HPDE6-E6E7 (cell line): ENCODE measurements around the gene STAB1.
A peak's percentile ranks its signal among the peaks of the same experiment; 100 is the strongest.

Experiments
- DNase-seq: peaks from one replicate; pipeline ENCODE4 v3.0.0; 2011; ENCODE audit warnings: missing footprints; ENCODE audit errors: extremely low spot score

The STAB1 gene

DNA sequence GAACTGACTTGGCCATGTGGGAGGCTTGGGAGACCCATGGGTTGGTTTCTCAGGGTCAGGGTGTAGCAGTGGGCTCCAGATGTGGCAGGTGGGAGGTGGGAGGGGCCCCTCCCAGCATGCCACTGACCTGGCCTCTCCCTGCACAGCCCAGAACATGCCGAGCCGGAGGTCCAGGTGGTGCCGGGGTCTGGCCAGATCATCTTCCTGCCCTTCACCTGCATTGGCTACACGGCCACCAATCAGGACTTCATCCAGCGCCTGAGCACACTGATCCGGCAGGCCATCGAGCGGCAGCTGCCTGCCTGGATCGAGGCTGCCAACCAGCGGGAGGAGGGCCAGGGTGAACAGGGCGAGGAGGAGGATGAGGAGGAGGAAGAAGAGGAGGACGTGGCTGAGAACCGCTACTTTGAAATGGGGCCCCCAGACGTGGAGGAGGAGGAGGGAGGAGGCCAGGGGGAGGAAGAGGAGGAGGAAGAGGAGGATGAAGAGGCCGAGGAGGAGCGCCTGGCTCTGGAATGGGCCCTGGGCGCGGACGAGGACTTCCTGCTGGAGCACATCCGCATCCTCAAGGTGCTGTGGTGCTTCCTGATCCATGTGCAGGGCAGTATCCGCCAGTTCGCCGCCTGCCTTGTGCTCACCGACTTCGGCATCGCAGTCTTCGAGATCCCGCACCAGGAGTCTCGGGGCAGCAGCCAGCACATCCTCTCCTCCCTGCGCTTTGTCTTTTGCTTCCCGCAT, 7.9 kb upstream of the STAB1 start:
- DNase-seq = no peak

DNA sequence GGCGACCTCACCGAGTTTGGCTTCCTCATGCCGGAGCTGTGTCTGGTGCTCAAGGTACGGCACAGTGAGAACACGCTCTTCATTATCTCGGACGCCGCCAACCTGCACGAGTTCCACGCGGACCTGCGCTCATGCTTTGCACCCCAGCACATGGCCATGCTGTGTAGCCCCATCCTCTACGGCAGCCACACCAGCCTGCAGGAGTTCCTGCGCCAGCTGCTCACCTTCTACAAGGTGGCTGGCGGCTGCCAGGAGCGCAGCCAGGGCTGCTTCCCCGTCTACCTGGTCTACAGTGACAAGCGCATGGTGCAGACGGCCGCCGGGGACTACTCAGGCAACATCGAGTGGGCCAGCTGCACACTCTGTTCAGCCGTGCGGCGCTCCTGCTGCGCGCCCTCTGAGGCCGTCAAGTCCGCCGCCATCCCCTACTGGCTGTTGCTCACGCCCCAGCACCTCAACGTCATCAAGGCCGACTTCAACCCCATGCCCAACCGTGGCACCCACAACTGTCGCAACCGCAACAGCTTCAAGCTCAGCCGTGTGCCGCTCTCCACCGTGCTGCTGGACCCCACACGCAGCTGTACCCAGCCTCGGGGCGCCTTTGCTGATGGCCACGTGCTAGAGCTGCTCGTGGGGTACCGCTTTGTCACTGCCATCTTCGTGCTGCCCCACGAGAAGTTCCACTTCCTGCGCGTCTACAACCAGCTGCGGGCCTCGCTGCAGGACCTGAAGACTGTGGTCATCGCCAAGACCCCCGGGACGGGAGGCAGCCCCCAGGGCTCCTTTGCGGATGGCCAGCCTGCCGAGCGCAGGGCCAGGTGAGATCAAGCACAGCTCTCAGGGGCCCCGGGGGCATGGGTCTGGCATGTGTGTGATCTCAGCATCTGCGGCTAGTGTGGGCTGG, 7.1 kb upstream of the STAB1 start:
- DNase-seq = no peak

DNA sequence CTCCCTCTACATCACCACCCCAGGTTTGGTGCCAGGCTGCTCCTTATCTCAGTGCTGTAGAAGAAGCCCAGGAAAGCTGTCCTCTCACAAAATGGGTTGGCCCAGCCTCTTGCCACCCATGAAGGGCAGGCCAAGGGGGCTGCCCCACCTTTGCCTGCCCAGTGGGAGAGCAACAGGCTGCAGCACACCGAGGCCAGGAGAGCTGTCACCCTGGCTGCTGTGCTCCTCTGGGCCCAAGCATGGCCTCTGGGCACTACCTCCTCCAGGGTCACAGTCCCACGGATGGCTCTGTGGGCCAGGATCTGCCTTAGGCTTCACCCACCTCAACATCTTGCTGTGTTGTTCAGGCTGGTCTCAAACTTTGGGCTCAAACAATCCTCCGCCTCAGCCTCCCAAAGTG, 6.4 kb upstream of the STAB1 start:
- no peak for DNase-seq

DNA sequence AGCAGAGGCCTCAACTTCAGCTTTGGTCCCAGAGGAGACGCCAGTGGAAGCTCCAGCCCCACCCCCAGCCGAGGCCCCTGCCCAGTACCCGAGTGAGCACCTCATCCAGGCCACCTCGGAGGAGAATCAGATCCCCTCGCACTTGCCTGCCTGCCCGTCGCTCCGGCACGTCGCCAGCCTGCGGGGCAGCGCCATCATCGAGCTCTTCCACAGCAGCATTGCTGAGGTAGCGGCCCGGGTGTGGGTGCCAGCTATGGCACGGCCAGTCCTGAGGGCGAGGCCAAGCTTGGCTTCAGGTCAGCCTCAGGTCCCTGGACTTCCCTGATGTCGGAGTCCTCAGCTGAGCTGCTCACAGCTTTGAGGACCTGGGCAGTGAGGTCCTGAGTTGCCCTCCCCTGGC, 5.7 kb upstream of the STAB1 start:
- DNase-seq = no peak

DNA sequence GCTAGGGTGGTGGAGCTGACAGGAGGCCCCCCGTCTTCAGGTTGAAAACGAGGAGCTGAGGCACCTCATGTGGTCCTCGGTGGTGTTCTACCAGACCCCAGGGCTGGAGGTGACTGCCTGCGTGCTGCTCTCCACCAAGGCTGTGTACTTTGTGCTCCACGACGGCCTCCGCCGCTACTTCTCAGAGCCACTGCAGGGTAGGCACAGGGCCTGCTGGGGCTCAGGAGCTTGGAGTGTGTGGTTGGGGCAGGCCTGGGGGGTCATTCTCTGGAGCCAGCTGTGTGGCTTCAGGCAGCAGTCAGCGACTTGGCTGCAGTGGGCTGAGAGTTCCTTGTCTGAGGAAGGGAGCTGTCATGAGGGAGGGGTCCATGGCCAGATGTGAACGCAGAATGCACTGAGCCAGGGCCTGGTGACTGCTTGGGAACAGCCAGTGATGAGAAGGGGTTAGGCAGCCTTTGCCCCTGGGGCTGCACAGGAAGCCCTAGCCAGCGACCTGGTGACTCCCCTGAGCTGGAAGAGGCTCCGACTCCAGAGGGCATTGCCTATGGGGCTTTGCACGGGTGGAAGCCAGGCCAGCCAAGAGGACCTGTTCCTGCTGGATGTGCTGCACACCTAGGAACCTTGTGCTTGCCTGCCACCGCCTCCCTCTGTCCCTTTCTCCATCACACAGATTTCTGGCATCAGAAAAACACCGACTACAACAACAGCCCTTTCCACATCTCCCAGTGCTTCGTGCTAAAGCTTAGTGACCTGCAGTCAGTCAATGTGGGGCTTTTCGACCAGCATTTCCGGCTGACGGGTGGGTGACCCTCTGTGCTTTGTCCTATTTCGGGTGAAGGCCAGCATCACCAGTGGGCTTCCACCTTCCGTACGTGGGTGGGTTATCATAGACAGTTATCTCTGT, 4.9 kb upstream of the STAB1 start:
- DNase-seq = no peak

DNA sequence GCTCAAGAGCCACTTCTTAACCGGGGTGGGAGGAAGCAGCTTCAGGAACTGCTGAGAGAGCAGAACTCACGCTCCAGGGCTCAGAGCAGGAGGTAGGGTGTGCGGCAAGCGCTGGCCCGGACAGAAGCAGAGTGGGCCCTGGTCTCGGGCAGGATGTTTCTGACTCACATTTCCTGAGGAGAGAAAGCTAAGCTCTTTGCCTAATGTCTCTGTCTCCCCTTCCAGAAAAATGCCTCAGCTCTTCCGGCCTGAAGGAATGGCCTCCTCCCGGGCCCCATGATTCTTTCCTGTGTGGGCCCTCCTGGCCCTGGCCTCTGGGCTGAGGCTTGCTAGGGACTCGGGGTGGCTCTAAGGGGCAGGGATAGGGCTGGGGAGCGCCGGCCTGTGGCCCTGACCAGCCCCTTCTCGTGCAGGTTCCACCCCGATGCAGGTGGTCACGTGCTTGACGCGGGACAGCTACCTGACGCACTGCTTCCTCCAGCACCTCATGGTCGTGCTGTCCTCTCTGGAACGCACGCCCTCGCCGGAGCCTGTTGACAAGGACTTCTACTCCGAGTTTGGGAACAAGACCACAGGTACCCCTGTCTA, 4.1 kb upstream of the STAB1 start:
- no peak for DNase-seq

DNA sequence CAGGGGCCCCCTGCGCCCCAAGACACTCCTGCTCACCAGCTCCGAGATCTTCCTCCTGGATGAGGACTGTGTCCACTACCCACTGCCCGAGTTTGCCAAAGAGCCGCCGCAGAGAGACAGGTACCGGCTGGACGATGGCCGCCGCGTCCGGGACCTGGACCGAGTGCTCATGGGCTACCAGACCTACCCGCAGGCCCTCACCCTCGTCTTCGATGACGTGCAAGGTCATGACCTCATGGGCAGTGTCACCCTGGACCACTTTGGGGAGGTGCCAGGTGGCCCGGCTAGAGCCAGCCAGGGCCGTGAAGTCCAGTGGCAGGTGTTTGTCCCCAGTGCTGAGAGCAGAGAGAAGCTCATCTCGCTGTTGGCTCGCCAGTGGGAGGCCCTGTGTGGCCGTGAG, 3.1 kb upstream of the STAB1 start:
- no peak for DNase-seq

DNA sequence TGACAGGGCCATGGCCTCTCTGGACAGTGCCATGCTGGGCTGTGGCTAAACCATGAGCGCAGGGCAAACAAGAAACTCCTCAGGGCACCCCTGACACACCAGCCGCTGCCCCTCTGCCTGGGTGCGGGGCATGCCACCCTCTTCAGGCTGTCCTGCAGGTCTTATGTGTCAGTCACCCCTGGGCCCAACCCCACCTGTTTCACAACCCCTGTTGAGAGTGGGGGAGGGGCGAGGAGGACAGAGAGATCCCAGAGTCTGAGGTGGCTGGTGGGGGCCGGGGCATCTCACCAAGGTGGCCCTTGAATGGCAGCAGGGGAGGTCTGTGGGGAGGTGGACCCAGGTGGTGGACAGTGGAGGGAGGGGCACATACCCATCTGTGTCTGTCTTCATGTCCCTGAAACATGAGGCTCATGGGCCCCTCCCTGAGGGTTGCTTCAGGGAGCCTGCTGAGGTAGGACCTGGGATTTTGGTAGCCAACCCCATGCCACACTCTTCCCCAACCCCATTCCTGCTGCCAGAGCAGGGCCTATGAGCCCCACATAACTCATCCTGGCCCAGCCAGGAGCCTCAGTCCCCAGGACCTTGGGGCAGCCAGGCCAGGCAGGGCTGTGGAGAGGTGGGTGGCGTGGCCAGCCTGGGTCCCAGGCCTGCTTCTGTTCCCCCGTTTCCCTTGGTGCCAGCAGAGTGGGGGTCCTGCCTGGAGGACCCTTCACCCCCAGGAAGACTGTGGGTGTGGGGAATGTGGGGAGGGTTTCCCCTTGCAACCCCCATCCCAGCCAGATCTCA, 1.7 kb upstream of the STAB1 start:
- no peak for DNase-seq

DNA sequence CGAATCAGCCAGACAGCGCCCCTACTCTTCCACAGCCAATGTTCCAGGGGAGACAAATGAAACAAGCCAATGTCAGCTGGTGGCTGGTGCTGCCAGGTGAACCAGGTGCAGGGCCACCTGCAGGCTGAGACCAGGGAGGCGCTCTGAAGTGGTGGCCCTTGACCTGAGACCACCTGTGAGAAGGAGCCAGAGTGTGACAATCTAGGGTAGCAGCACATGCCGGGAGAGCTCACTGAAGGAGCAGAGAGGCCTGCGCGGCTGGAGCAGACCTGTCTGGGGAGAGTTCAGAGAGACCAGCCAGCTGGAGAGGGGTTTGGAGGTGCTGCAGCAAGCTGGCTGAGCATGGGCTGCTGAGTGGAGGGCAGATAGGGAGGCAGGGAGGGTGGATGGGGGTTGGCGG, 693 bp upstream of the STAB1 start:
- DNase-seq = no peak

DNA sequence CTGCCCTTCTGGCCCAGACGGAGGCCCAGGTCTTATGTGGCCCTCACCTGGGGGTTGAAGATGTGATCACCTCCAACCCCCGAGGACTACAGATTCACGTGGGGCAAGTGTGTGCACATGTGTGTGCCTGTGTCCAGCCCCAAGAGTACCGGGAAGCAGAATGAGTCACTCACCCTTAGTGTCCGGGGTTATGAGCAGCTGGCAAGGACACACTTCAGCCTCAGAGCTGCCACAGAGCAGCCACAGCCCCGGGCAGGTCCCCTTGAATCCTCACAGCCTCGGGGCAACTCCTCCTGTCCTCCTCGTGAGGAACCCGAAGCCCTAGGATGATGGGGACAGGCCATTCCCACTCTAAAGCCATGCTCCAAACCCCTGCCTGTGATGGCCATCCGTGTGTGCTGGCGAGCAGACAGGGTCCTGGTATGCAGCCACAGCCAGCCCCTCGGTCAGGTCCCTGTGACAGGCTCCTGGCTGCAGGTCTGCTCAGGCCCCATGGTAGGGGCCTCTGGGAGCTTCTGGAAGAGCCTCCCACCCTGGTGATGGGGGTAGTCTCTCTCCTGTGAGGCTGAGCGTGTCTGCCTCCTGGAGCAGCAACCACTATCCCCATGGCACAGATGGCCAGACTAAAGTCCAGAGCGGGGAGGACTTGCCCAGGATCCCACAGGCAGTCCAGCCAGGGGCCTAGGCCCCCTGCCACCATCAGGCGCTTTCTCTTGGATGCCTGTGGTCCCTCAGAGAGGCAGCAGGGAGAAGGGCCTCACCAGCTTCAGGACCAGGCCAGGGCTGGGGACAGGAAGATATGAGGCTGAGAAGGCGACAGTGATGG, 852 bp downstream of the STAB1 start:
- no peak for DNase-seq

DNA sequence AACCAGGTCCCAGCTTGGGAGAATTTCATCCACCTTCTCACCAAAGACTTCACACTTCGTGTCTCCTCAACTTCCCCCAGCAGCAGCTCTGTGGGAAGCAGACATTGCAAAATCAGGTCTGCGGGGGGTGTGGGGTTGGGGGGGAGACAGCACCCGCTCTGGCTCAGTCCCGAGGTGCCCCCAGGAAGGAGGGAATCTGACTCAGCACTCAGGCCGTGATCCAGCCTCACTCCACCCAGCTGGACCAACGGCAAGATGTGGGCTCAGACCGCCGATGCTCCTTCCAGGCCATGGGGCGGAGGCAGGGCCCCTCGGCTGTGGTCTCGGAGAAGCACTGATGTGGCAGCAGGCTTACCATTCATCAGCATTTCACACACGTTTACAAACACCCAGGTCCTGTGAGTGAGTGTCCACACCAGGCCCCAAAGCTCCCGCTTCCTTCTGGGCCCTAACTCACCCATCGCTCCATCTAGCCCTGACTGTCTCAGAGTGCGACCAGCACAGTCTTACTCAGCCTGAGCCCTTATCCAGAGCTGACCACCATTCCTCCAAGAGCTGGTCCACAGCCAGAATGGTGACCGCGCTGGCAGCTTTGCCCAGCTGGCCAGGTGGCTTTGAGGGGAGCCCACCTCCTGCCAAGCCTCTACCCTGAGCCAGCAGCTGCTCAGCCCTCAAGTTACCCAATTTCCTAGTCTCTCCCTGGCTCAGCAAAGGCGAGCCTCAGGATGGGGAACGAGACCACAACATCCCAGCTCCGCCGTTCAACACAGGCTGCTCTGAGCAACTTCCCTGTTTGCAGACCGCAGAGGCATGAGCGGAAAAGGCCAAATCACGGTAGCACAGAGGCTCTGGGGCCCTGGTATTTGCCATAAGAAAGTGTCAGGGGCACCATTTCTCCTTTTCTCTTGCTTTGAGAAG, 3.3 kb downstream of the STAB1 start:
- no peak for DNase-seq

DNA sequence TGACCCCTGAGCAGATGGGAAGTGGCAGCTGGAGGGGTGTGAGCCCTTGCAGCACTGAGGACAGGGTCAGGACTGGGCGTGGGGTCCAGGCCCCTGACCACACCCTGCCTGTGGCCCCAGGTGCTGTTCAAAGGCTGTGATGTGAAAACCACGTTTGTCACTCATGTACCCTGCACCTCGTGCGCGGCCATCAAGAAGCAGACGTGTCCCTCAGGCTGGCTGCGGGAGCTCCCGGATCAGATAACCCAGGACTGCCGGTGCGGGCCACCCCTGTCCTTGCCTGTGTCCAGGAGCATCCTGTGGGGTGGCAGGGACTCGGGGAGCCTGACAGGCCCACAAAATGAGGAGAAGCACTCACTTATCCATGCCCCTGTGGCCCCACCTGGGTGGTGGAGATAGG, 5.9 kb downstream of the STAB1 start:
- no peak for DNase-seq

DNA sequence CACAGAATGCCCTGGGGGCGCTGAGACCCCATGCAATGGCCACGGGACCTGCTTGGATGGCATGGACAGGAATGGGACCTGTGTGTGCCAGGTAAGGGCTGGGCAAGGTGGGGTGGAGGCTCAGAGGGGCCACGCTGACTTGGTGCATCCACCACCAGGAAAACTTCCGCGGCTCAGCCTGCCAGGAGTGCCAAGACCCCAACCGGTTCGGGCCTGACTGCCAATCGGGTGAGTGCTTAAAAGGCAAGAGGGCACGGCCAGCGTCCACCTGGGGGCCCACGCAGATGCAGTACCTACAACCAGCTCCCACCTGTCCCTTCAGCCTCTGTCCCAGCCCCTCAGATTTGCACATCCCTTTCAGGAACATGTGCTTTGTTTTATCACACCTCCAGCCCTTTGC, 6.9 kb downstream of the STAB1 start:
- no peak for DNase-seq

DNA sequence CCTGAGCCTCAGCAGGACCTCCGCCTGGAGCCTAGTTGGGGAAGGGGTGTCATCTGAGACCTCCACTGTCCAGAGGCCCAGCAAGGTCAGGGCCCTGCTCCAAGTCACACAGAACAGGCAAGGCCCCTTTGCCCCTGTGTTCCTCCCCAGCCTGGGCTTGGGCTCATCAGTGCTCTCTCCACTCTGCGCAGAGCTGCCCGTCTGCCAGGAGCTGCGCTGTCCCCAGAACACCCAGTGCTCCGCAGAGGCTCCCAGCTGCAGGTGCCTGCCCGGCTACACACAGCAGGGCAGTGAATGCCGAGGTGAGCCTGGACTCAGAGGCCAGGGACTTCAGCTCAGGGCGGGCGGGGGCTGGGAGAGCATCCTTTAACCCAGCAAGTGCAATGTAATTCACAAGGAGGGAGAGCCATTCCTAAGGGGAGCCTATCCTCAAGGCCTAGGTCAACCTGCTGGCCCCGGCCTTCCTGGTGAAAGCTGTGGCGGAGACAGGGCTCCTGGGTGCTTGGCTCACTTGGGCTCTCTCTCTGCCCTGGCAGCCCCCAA, 7.7 kb downstream of the STAB1 start:
- no peak for DNase-seq

DNA sequence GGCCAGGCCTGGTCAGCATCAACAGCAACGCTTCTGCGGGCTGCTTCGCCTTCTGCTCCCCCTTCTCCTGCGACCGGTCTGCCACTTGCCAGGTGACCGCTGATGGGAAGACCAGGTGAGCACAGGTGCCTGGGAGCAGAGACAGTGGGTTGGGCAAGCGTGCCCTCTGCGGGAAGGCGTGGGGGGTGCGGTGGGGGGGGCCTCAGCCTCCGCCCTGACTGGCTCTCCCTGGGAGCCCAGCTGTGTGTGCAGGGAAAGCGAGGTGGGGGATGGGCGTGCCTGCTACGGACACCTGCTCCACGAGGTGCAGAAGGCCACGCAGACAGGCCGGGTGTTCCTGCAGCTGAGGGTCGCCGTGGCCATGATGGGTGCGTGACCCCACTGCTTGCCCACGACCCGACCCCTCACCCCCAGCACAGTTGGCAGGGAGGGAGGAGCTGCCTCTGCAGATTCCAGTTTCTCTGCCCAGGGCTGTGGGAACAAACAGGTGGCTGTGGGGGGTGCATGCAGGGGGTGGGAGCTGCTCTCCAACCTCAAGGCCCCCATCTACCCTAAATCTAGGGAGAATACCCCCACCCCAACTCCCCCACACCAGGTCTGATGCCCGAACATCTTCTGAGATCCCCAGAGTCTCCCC, 8.8 kb downstream of the STAB1 start:
- DNase-seq = no peak

DNA sequence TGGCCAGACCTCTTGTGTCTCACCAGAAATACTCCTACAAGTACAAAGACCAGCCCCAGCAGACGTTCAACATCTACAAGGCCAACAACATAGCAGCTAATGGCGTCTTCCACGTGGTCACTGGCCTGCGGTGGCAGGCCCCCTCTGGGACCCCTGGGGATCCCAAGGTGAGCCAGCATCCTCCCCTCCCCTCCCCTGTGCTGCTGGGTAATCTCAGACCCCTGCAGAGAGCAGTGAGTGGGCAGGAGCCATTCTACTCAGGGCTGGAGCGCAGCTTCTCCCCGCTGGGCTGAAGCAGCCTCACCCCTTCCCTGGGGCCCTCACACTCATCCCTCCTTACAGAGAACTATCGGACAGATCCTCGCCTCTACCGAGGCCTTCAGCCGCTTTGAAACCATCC, 9.8 kb downstream of the STAB1 start:
- no peak for DNase-seq

DNA sequence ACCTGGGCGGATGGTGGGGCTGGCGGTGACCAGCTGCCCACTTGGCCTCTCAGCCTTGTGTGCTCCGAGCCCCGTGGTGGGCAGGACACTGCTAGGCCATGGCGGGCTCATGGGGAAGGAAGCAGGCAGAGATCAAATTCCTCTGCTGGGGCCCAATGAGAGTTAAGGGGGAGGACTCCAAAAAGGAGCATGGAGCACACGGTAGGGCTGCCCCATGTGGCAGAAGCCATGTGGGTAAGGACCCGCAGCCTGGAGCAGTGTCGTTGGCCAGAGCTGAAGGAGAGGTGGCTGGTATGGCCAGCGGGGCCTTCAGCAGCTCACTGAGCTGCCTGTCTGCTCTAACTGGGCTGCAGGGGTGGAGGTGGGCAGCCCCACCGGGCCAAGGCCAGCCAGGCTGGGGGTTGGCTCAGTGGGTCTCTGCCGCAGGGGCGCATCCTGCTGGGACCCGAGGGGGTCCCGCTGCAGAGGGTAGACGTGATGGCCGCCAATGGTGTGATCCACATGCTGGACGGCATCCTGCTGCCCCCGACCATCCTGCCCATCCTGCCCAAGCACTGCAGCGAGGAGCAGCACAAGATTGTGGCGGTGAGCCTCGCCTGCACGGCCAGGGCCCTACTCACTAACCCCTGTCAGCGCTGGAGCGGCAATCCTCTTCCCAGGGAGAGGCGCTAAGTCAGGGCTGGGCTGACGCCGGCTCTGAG, 11.3 kb downstream of the STAB1 start:
- no peak for DNase-seq

DNA sequence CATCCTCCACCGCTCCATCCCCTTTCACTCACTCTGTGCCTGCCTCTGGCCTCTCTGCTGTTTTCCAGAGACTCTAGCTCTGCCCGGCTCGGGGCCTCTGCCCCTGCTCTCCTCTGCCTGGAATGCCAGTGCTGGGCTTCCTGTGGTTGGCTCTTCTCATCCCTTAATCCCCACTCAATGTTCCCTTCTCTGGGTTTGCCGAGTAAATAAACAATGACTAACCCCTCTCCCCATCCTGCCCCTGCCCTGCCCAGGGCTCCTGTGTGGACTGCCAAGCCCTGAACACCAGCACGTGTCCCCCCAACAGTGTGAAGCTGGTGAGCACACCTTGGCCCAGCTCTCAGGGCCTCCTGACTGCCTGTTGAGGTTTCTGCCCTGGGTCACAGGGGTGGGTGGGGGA, 12.2 kb downstream of the STAB1 start:
- peak; percentile 19 for DNase-seq
